ENCODE results near the gene SLC8A1.

SLC8A1 gene

GRCh38 chr2:40310303-40310702 is 141.6 kb downstream of the SLC8A1 start:
- DNase-seq (ENCODE audit: low read depth in 2 of 2) = no peak

GRCh38 chr2:40304340-40304739 is 147.6 kb downstream of the SLC8A1 start:
- no peak for DNase-seq (ENCODE audit: low read depth in 2 of 2)

GRCh38 chr2:40303746-40304145 is 148.1 kb downstream of the SLC8A1 start:
- no peak for DNase-seq (ENCODE audit: low read depth in 2 of 2)

- no peak for DNase-seq (ENCODE audit: low read depth in 2 of 2)
These were observed 149.1 kb downstream of the SLC8A1 start for GRCh38 chr2:40302751-40303325.

- no peak for DNase-seq (ENCODE audit: low read depth in 2 of 2)
These were observed 151.5 kb downstream of the SLC8A1 start for GRCh38 chr2:40300391-40300790.

GRCh38 chr2:40299781-40300180 is 152.1 kb downstream of the SLC8A1 start:
- DNase-seq (ENCODE audit: low read depth in 2 of 2) = no peak

GRCh38 chr2:40299173-40299572 is 152.7 kb downstream of the SLC8A1 start:
- DNase-seq (ENCODE audit: low read depth in 2 of 2) = no peak

- no peak for DNase-seq (ENCODE audit: low read depth in 2 of 2)
These were observed 153.9 kb downstream of the SLC8A1 start for GRCh38 chr2:40298026-40298425.

- no peak for DNase-seq (ENCODE audit: low read depth in 2 of 2)
These were observed 159.6 kb downstream of the SLC8A1 start for GRCh38 chr2:40292291-40292690.

- no peak for DNase-seq (ENCODE audit: low read depth in 2 of 2)
These were observed 162.0 kb downstream of the SLC8A1 start for GRCh38 chr2:40289771-40290404.

- DNase-seq (ENCODE audit: low read depth in 2 of 2) = no peak
These were observed 164.1 kb downstream of the SLC8A1 start for GRCh38 chr2:40287773-40288172.

GRCh38 chr2:40287195-40287594 is 164.7 kb downstream of the SLC8A1 start:
- no peak for DNase-seq (ENCODE audit: low read depth in 2 of 2)

- DNase-seq (ENCODE audit: low read depth in 2 of 2) = no peak
These were observed 165.2 kb downstream of the SLC8A1 start for GRCh38 chr2:40286721-40287120.

GRCh38 chr2:40285391-40285790 is 166.5 kb downstream of the SLC8A1 start:
- DNase-seq (ENCODE audit: low read depth in 2 of 2) = no peak

- DNase-seq (ENCODE audit: low read depth in 2 of 2) = no peak
These were observed 167.1 kb downstream of the SLC8A1 start for GRCh38 chr2:40284797-40285196.

- no peak for DNase-seq (ENCODE audit: low read depth in 2 of 2)
These were observed 168.6 kb downstream of the SLC8A1 start for GRCh38 chr2:40283111-40283909.

GRCh38 chr2:40282428-40282827 is 169.5 kb downstream of the SLC8A1 start:
- no peak for DNase-seq (ENCODE audit: low read depth in 2 of 2)

GRCh38 chr2:40281021-40281940 is 170.6 kb downstream of the SLC8A1 start:
- DNase-seq (ENCODE audit: low read depth in 2 of 2) = no peak

- no peak for DNase-seq (ENCODE audit: low read depth in 2 of 2)
These were observed 172.4 kb downstream of the SLC8A1 start for GRCh38 chr2:40279482-40279881.

GRCh38 chr2:40279001-40279400 is 172.9 kb downstream of the SLC8A1 start:
- DNase-seq (ENCODE audit: low read depth in 2 of 2) = no peak

- DNase-seq (ENCODE audit: low read depth in 2 of 2) = no peak
These were observed 175.8 kb downstream of the SLC8A1 start for GRCh38 chr2:40276076-40276475.

GRCh38 chr2:40274270-40274669 is 177.6 kb downstream of the SLC8A1 start:
- DNase-seq (ENCODE audit: low read depth in 2 of 2) = no peak

All from stimulated activated CD4-positive, alpha-beta T cell treated with anti-CD3 and anti-CD28 coated beads, Interleukin-15, amount 100 ng/mL, for 48 hours (primary cell).